ENCODE measurements around the gene MCC. TPM values are rescaled to one million over a fixed set of nuclear protein-coding genes. Genes with fewer than 3 reads are reported as not detected.

The MCC gene
- total and polyA plus RNA-seq, 2 donors from 2014 or later = 2.4 to 20.6 TPM

DNA sequence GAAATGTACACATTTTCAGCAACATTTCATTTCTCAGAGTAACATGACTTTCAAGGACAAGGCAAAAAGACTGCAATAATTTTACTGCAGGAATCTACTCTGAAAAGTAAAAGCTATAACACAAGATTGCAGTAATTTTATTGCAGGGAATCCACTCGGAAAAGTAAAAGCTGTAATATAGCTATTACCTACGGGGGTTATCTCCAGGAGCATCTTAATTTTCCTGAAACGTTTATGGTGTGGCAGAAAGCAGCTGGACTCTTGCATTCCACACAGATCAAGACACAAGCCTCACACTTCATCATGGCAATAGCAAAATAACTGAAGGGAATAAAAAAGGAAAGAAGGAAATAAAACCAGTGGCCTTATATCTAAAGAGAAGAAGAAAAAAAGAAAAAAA, 224.7 kb downstream of the MCC start:
- no peak overlapping the region for H3K9ac ChIP-seq (ENCODE audit: low read length in 3 of 3)
- intact Hi-C loops (cut with DNase I) = no loop called here
- H3K36me3 ChIP-seq (ENCODE audit: control insufficient read depth in 2 of 3, insufficient read depth in 3 of 3, low read length in 3 of 3) = no peaks in the 10 kb centered on the region
- H3K9me3 ChIP-seq (ENCODE audit: control insufficient read depth in 2 of 3, insufficient read depth in 1 of 3, low read length in 3 of 3) = no peaks in the 10 kb centered on the region
- H3K4me1 ChIP-seq (ENCODE audit: control insufficient read depth in 2 of 3, insufficient read depth in 2 of 3, low read depth in 1 of 3, low read length in 3 of 3) = peaks cover 2 to 7% (median 5%) of the 10 kb centered on the region in 3 donors
- H3K4me3 ChIP-seq (ENCODE audit: low read length in 3 of 3) = no peak overlapping the region
- H3K27ac ChIP-seq (ENCODE audit: low read depth in 2 of 2, low read length in 2 of 2) = no peak overlapping the region
- TF ChIP-seq, protein P1, sequence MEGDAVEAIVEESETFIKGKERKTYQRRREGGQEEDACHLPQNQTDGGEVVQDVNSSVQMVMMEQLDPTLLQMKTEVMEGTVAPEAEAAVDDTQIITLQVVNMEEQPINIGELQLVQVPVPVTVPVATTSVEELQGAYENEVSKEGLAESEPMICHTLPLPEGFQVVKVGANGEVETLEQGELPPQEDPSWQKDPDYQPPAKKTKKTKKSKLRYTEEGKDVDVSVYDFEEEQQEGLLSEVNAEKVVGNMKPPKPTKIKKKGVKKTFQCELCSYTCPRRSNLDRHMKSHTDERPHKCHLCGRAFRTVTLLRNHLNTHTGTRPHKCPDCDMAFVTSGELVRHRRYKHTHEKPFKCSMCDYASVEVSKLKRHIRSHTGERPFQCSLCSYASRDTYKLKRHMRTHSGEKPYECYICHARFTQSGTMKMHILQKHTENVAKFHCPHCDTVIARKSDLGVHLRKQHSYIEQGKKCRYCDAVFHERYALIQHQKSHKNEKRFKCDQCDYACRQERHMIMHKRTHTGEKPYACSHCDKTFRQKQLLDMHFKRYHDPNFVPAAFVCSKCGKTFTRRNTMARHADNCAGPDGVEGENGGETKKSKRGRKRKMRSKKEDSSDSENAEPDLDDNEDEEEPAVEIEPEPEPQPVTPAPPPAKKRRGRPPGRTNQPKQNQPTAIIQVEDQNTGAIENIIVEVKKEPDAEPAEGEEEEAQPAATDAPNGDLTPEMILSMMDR (IDR thresholded peaks at IDR 0.05; ENCODE audit: borderline replicate concordance, extremely low read depth, insufficient read depth) = no peak
- FAIRE-seq (no peak), DNase-seq (no peak)
- H3K27me3 ChIP-seq (ENCODE audit: control insufficient read depth, insufficient read depth, low read length) = no peaks in the 10 kb centered on the region

DNA sequence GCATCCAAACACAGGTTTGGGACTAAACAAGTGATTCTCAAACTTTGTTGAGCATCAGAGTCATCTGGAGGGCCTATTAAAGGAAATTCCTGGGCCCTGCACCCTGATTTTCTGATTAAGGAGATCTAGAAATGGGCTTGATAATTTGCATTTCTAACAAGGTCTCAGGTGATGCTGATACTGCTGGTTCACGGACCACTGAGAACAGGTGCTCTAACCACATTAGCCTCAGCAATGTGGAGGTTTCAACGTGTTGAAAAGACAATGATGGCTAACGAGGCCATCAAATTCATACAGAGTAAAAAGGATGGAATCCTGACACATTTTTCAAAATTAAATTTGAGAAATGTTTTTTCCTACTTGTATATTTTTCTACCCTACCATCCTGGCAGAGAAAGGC, 225.6 kb downstream of the MCC start:
- no peak for FAIRE-seq
- no peaks in the 10 kb centered on the region for H3K27me3 ChIP-seq (ENCODE audit: control insufficient read depth, insufficient read depth, low read length)

DNA sequence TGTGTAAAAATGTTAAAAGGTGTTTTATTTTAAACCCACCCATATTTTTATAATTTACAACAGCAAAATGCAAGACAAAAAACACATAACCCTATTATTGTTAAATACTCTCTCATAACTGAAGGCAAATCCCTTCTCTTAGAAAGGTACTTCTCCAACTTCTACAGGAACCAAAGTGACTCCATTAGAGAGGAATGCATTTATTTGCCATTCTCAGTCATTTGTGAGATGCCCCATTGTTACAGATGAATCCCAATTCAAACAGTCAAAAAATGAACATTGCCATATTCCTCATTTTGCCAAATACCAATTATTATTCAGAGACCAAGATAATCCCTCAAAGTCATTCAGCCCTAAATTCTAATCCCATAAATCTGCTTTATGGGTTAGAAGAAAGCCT, 229.2 kb downstream of the MCC start:
- Histone ChIP-seq H3K27ac (ENCODE audit: low read depth in 2 of 2, low read length in 2 of 2) (no peak overlapping the region), H3K4me1 (ENCODE audit: control insufficient read depth in 2 of 3, insufficient read depth in 2 of 3, low read depth in 1 of 3, low read length in 3 of 3) (peaks cover 0 to 2% (median 0%) of the 10 kb centered on the region in 3 donors), H3K9ac (ENCODE audit: low read length in 3 of 3) (no peak overlapping the region), H3K27me3 (ENCODE audit: control insufficient read depth, insufficient read depth, low read length) (no peaks in the 10 kb centered on the region), H3K36me3 (ENCODE audit: control insufficient read depth in 2 of 3, insufficient read depth in 3 of 3, low read length in 3 of 3) (no peaks in the 10 kb centered on the region), H3K4me3 (ENCODE audit: low read length in 3 of 3) (no peak overlapping the region), H3K9me3 (ENCODE audit: control insufficient read depth in 2 of 3, insufficient read depth in 1 of 3, low read length in 3 of 3) (no peaks in the 10 kb centered on the region)
- TF ChIP-seq, protein P1 (IDR thresholded peaks at IDR 0.05; ENCODE audit: borderline replicate concordance, extremely low read depth, insufficient read depth) = no peak
- intact Hi-C loops (cut with DNase I) = no loop called here
- DNase-seq = no peak
- FAIRE-seq = no peak

More for the DNA sequence above, 225.6 kb downstream of the MCC start:
- H3K9me3 ChIP-seq (ENCODE audit: control insufficient read depth in 2 of 3, insufficient read depth in 1 of 3, low read length in 3 of 3) = no peaks in the 10 kb centered on the region
- TF ChIP-seq, protein P1 (IDR thresholded peaks at IDR 0.05; ENCODE audit: borderline replicate concordance, extremely low read depth, insufficient read depth) = no peak
- H3K36me3 ChIP-seq (ENCODE audit: control insufficient read depth in 2 of 3, insufficient read depth in 3 of 3, low read length in 3 of 3) = no peaks in the 10 kb centered on the region
- intact Hi-C loops (cut with DNase I) = no loop called here
- no peak for DNase-seq
- no peak overlapping the region for H3K4me3 ChIP-seq (ENCODE audit: low read length in 3 of 3)
- no peak overlapping the region for H3K9ac ChIP-seq (ENCODE audit: low read length in 3 of 3)
- H3K27ac ChIP-seq (ENCODE audit: low read depth in 2 of 2, low read length in 2 of 2) = no peak overlapping the region
- H3K4me1 ChIP-seq (ENCODE audit: control insufficient read depth in 2 of 3, insufficient read depth in 2 of 3, low read depth in 1 of 3, low read length in 3 of 3) = peaks cover 2 to 7% (median 5%) of the 10 kb centered on the region in 3 donors

DNA sequence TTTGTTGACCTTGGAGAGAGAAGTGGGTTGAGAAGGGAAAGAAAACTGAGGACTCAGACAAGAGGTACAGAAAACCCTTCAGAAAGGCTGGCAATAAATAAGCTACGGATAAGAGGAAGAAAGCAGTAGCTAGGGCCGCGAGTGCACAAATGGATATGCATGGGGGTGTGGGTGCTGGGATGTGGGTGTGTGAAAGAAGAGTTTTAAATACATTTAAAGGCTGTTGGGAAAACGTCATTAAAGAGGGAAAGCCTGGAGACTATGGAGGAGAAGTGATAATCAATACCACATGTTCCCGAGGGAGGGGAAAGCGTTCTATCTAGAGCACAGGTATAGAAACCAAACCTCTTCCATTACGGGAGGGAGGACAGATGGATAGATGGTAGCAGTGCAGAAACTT, 230.7 kb downstream of the MCC start:
- intact Hi-C loops (cut with DNase I) = no loop called here
- H3K4me3 ChIP-seq (ENCODE audit: low read length in 3 of 3) = no peak overlapping the region
- H3K9me3 ChIP-seq (ENCODE audit: control insufficient read depth in 2 of 3, insufficient read depth in 1 of 3, low read length in 3 of 3) = no peaks in the 10 kb centered on the region
- FAIRE-seq (no peak), DNase-seq (no peak)
- H3K27ac ChIP-seq (ENCODE audit: low read depth in 2 of 2, low read length in 2 of 2) = no peak overlapping the region
- H3K27me3 ChIP-seq (ENCODE audit: control insufficient read depth, insufficient read depth, low read length) = no peaks in the 10 kb centered on the region
- no peak overlapping the region for H3K9ac ChIP-seq (ENCODE audit: low read length in 3 of 3)
- TF ChIP-seq, protein P1 (IDR thresholded peaks at IDR 0.05; ENCODE audit: borderline replicate concordance, extremely low read depth, insufficient read depth) = no peak
- H3K36me3 ChIP-seq (ENCODE audit: control insufficient read depth in 2 of 3, insufficient read depth in 3 of 3, low read length in 3 of 3) = no peaks in the 10 kb centered on the region
- H3K4me1 ChIP-seq (ENCODE audit: control insufficient read depth in 2 of 3, insufficient read depth in 2 of 3, low read depth in 1 of 3, low read length in 3 of 3) = no peaks in the 10 kb centered on the region

Data from kidney (tissue), 14 donors.